VCaP (cell line): ENCODE measurements around the gene TIGD1.
A peak's percentile ranks its signal among the peaks of the same experiment; 100 is the strongest.

Experiments
- H3K27ac ChIP-seq: fragments of 450-650 bp; 2 replicates; pipeline ENCODE4 v1.5.1; 2017
- CTCF ChIP-seq: fragments of 450-650 bp; conservative IDR thresholded peaks from 2 replicates; pipeline ENCODE4 v1.5.1; 2017; ENCODE audit warnings: mild to moderate bottlenecking, moderate library complexity

The TIGD1 gene

GRCh38 chr2:232551250-232551638, 887 bp upstream of the TIGD1 start:
- peak overlapping the region; percentile 95 for H3K27ac ChIP-seq
- TF ChIP-seq CTCF: no peak

- no peak for TF ChIP-seq CTCF
- peak overlapping the region; percentile 95 for H3K27ac ChIP-seq
These were observed 553 bp downstream of the TIGD1 start for GRCh38 chr2:232549655-232550353.

GRCh38 chr2:232547991-232548390, 2.4 kb downstream of the TIGD1 start:
- TF ChIP-seq CTCF: no peak
- H3K27ac ChIP-seq: no peak overlapping the region

GRCh38 chr2:232545511-232546375, 4.6 kb downstream of the TIGD1 start:
- TF ChIP-seq CTCF: no peak
- no peak overlapping the region for H3K27ac ChIP-seq

- no peak for TF ChIP-seq CTCF
These were observed 5.7 kb downstream of the TIGD1 start for GRCh38 chr2:232544674-232545073.

GRCh38 chr2:232543928-232544631, 6.3 kb downstream of the TIGD1 start:
- H3K27ac ChIP-seq: no peak overlapping the region
- no peak for TF ChIP-seq CTCF

More at GRCh38 chr2:232544674-232545073, 5.7 kb downstream of the TIGD1 start:
- no peak overlapping the region for H3K27ac ChIP-seq

GRCh38 chr2:232543491-232543890, 6.9 kb downstream of the TIGD1 start:
- no peak for TF ChIP-seq CTCF
- no peak overlapping the region for H3K27ac ChIP-seq
